HepG2 (cell line): ENCODE data around the gene SCFD2. TPM values are rescaled to one million over a fixed set of nuclear protein-coding genes. Genes with fewer than 3 reads are reported as not detected.

ENCODE experiments used
- ATAC-seq: fragments of 200-7000 bp; cut with Tn5 transposase; 3 replicates; pipeline ENCODE4 v1.9.1; 2020; ENCODE audit warnings: mild to moderate bottlenecking, moderate library complexity
- BruUV-seq: library from RNA; stranded (reverse); fragments of 400-500 nt; replicated peaks from 2 replicates; lab custom pipeline; 2021; lab: Mats Ljungman, UMichigan
- CTCF ChIA-PET: fragments of 300-600 bp; formaldehyde crosslinking; extraction: SDS; loops from one replicate; lab custom pipeline; 2021; ENCODE audit warnings: low total read pairs, inconsistent platforms, low intra/inter-chr PET ratio; lab: Yijun Ruan, JAX
- POLR2A ChIA-PET: fragments of 350-600 bp; sonication (Branson Sonifier 250); formaldehyde crosslinking; loops from one replicate; lab custom pipeline; 2020; ENCODE audit warnings: antibody characterized with exemption, inconsistent platforms; lab: Yijun Ruan, JAX
- DNase-seq: peaks from one replicate; pipeline ENCODE4 v3.0.0-alpha.2; 2015; ENCODE audit warnings: low spot score
- FAIRE-seq: peaks from 3 replicates; lab custom pipeline; 2011; peaks lifted over from hg19 to GRCh38; lab: Jason Lieb, UNC
- H2AFZ ChIP-seq: one replicate; pipeline ENCODE4 v1.6.1; 2011; ENCODE audit warnings: low read length, inconsistent platforms
- H3K27ac ChIP-seq: fragments of 300-600 bp; 3 replicates; pipeline ENCODE4 v1.8.0; 2011; ENCODE audit warnings: mixed run types, mild to moderate bottlenecking, mixed read lengths, low read length, inconsistent platforms; ENCODE audit not compliant: insufficient read depth; ENCODE audit errors: extremely low read length
- H3K27me3 ChIP-seq, 2 experiments: fragments of 200-600 bp in 1 of 2; 2 replicates in 1 of 2; 3 replicates in 1 of 2; pipeline versions ENCODE4 v1.6.0 to v1.8.0; 2011; ENCODE audit warnings: low read length in 2 of 2, mild to moderate bottlenecking in 2 of 2, moderate library complexity in 2 of 2, inconsistent platforms in 1 of 2; ENCODE audit not compliant: insufficient read depth in 2 of 2, control insufficient read depth in 1 of 2
- H3K36me3 ChIP-seq, 2 experiments: fragments of 200-600 bp in 1 of 2; replicated peaks in 1 of 2; 2 replicates in 1 of 2; 3 replicates in 1 of 2; pipeline versions ENCODE4 v1.5.1 to v1.8.0; 2011; ENCODE audit warnings: low read length in 2 of 2, inconsistent platforms in 1 of 2; ENCODE audit not compliant: insufficient read depth in 2 of 2, control insufficient read depth in 1 of 2
- H3K4me1 ChIP-seq: 2 replicates; pipeline ENCODE4 v1.5.1; 2012; ENCODE audit warnings: low read length, inconsistent platforms; ENCODE audit not compliant: insufficient read depth
- H3K4me2 ChIP-seq: 2 replicates; pipeline ENCODE4 v1.6.0; 2011; ENCODE audit warnings: low read depth, low read length, inconsistent platforms
- H3K4me3 ChIP-seq, 3 experiments: fragments of 200-600 bp in 1 of 3; sonication (generic), shearing (Covaris generic) in 1 of 3; replicated peaks in 1 of 3; 2 replicates each; pipeline ENCODE4 v1.5.1; 2011 to 2016; ENCODE audit warnings: low read length in 3 of 3, inconsistent platforms in 2 of 3, low read depth in 2 of 3, mild to moderate bottlenecking in 2 of 3, control low read depth in 1 of 3, mixed read lengths in 1 of 3; ENCODE audit not compliant: insufficient read depth in 1 of 3
- H3K79me2 ChIP-seq: one replicate; pipeline ENCODE4 v1.6.1; 2011; ENCODE audit warnings: low read length, inconsistent platforms; ENCODE audit not compliant: insufficient read depth
- H3K9ac ChIP-seq: 2 replicates; pipeline ENCODE4 v1.6.0; 2011; ENCODE audit warnings: mild to moderate bottlenecking, low read depth, low read length, inconsistent platforms; ENCODE audit not compliant: insufficient read depth
- H3K9me3 ChIP-seq: 2 replicates; pipeline ENCODE4 v1.5.1; 2012; ENCODE audit warnings: mild to moderate bottlenecking, low read length
- H4K20me1 ChIP-seq: 2 replicates; pipeline ENCODE4 v1.6.0; 2011; ENCODE audit warnings: inconsistent platforms, mild to moderate bottlenecking, low read length, moderate library complexity; ENCODE audit not compliant: insufficient read depth
- BORCS8-MEF2B ChIP-seq: sonication (generic); formaldehyde crosslinking; IDR thresholded peaks from 2 replicates; pipeline ENCODE4 v1.8.0; 2022; ENCODE audit warnings: mild to moderate bottlenecking, missing genetic modification reagents
- CC2D1A ChIP-seq: sonication (generic); formaldehyde crosslinking; IDR thresholded peaks from 2 replicates; pipeline ENCODE4 v1.8.1; 2023; ENCODE audit warnings: mild to moderate bottlenecking, missing genetic modification reagents
- HHEX ChIP-seq: IDR thresholded peaks from 2 replicates; pipeline ENCODE4 v1.6.1; 2016; ENCODE audit warnings: control low read depth
- MYNN ChIP-seq: sonication (generic); formaldehyde crosslinking; IDR thresholded peaks from 2 replicates; pipeline ENCODE4 v1.4.0; 2020; ENCODE audit warnings: mild to moderate bottlenecking, low read depth, missing genetic modification reagents
- PRDM15 ChIP-seq: sonication (generic); formaldehyde crosslinking; IDR thresholded peaks from 2 replicates; pipeline ENCODE4 v1.4.0; 2020; ENCODE audit warnings: missing genetic modification reagents
- REL ChIP-seq: sonication (generic); formaldehyde crosslinking; conservative IDR thresholded peaks from 2 replicates; pipeline ENCODE4 v1.8.0; 2022; ENCODE audit warnings: mild to moderate bottlenecking, missing genetic modification reagents, moderate library complexity
- RORA ChIP-seq: sonication (generic); formaldehyde crosslinking; IDR thresholded peaks from 2 replicates; pipeline ENCODE4 v1.5.0; 2020; ENCODE audit warnings: mild to moderate bottlenecking, missing genetic modification reagents, moderate library complexity
- ZFP36L1 ChIP-seq: sonication (generic); formaldehyde crosslinking; IDR thresholded peaks from 2 replicates; pipeline ENCODE4 v1.8.0; 2022; ENCODE audit warnings: mild to moderate bottlenecking, missing genetic modification reagents, moderate library complexity
- ZNF180 ChIP-seq: sonication (generic); formaldehyde crosslinking; IDR thresholded peaks from 2 replicates; pipeline ENCODE4 v1.4.0; 2020; ENCODE audit warnings: low read depth, missing genetic modification reagents, borderline replicate concordance
- ZNF317 ChIP-seq: sonication (generic); formaldehyde crosslinking; IDR thresholded peaks from 2 replicates; pipeline ENCODE4 v1.5.0; 2020; ENCODE audit warnings: mild to moderate bottlenecking, missing genetic modification reagents
- ZNF549 ChIP-seq: sonication (generic); formaldehyde crosslinking; IDR thresholded peaks from 2 replicates; pipeline ENCODE4 v1.5.0; 2020; ENCODE audit warnings: missing genetic modification reagents
- ZNF564 ChIP-seq: sonication (generic); formaldehyde crosslinking; IDR thresholded peaks from 2 replicates; pipeline ENCODE4 v1.8.1; 2023; ENCODE audit warnings: mild to moderate bottlenecking, missing genetic modification reagents
- ZNF616 ChIP-seq: sonication (generic); formaldehyde crosslinking; IDR thresholded peaks from 2 replicates; pipeline ENCODE4 v1.5.0; 2020; ENCODE audit warnings: low read depth, mild to moderate bottlenecking, missing genetic modification reagents
- ZNF704 ChIP-seq: sonication (generic); formaldehyde crosslinking; IDR thresholded peaks from 2 replicates; pipeline ENCODE4 v1.8.1; 2023; ENCODE audit warnings: mild to moderate bottlenecking, inconsistent platforms, moderate library complexity, missing genetic modification reagents, borderline replicate concordance
- ZNF784 ChIP-seq: sonication (generic); formaldehyde crosslinking; IDR thresholded peaks from 2 replicates; pipeline ENCODE4 v1.5.1; 2020; ENCODE audit warnings: missing genetic modification reagents, mild to moderate bottlenecking, borderline replicate concordance
- ZNF841 ChIP-seq: sonication (generic); formaldehyde crosslinking; IDR thresholded peaks from 2 replicates; pipeline ENCODE4 v1.8.1; 2023; ENCODE audit warnings: missing genetic modification reagents, borderline replicate concordance
- ZSCAN29 ChIP-seq: sonication (generic); formaldehyde crosslinking; conservative IDR thresholded peaks from 2 replicates; pipeline ENCODE4 v1.4.0; 2020; ENCODE audit warnings: mild to moderate bottlenecking, missing genetic modification reagents
- WGBS: methylation state at CpG from one replicate; pipeline ENCODE4 v1.1.6; 2017; ENCODE audit warnings: low lambda C conversion rate; 5-methylcytosine and 5-hydroxymethylcytosine counted together
- in situ Hi-C: cut with HindIII; loops from 2 replicates; pipeline ENCODE4 v1.10.0; 2017; ENCODE audit warnings: low pct_unique_long_range_greater_than_20kb; ENCODE audit not compliant: extremely low pct_ligation_motif_present
- intact Hi-C: fragments of 100-400 bp; cut with micrococcal nuclease; formaldehyde crosslinking; loops from one replicate; pipeline ENCODE4 v1.10.0; 2022; ENCODE audit not compliant: unreplicated experiment
- polyA plus RNA-seq, 8 experiments: library from polyadenylated mRNA; depleted of rRNA in 3 of 8; stranded (reverse) in 7 of 8; unstranded in 1 of 8; fragments of >200 nt; fragmentation: Illumina TruSeq in 4 of 8; extraction: Trizol in 4 of 8; gene quantifications; 2 replicates each; pipeline versions ENCODE4 v1.2.1 to v1.2.3, GENCODE V29; 2011 to 2016; ENCODE audit warnings: low read depth in 4 of 8, missing spikeins in 1 of 8, mixed read lengths in 1 of 8; ENCODE audit not compliant: insufficient read depth in 1 of 8
- total RNA-seq, 5 experiments: library from RNA; depleted of rRNA; stranded (reverse); fragments of >200 nt; fragmentation: Illumina TruSeq; extraction: Trizol; gene quantifications; 2 replicates each; pipeline ENCODE4 v1.2.3, GENCODE V29; 2016; ENCODE audit warnings: low read depth in 1 of 5

Gene SCFD2
- total and polyA plus RNA-seq, 2 of the 13 experiments (the other 11 are each of a cell fraction or from before 2014, with no cell fraction given), result 4.6 to 15.6 TPM

GRCh38 chr4:52883183-52883621, 482.7 kb downstream of the SCFD2 start:
- intact Hi-C loops (no loop called here), in situ Hi-C loops (no loop called here)
- H3K4me2 ChIP-seq, result no peak overlapping the region
- DNase-seq, result no peak
- H3K9me3 ChIP-seq, result no peaks in the 10 kb centered on the region
- no peaks in the 10 kb centered on the region for H3K36me3 ChIP-seq
- TF ChIP-seq ZFP36L1 (CRISPR knock-in tag), result no peak
- no peak for TF ChIP-seq ZNF841
- no peak for TF ChIP-seq RORA (CRISPR knock-in tag)
- TF ChIP-seq CC2D1A, result no peak
- no peak for TF ChIP-seq ZNF549
- no peak for TF ChIP-seq ZNF564
- TF ChIP-seq ZNF704, result no peak
- no peak for TF ChIP-seq ZNF180 (CRISPR knock-in tag)
- TF ChIP-seq ZNF317 (CRISPR knock-in tag), result no peak
- TF ChIP-seq MYNN (CRISPR knock-in tag), result no peak
- TF ChIP-seq REL (CRISPR knock-in tag), result no peak
- no peak for TF ChIP-seq HHEX (CRISPR knock-in tag)
- TF ChIP-seq ZNF784 (CRISPR knock-in tag), result no peak
- no peak for TF ChIP-seq BORCS8-MEF2B
- no peak for TF ChIP-seq ZSCAN29 (CRISPR knock-in tag)
- no peak for TF ChIP-seq PRDM15 (CRISPR knock-in tag)
- no peak for TF ChIP-seq ZNF616
- no peaks in the 10 kb centered on the region for H3K4me1 ChIP-seq
- no TSS peak for BruUV-seq
- WGBS, result 66% methylated on average over 4 of the region's 4 CpGs
- ChIA-PET POLR2A (no interaction called here), CTCF (no interaction called here)
- no peak overlapping the region for H3K9ac ChIP-seq
- no peak for FAIRE-seq
- no peak overlapping the region for H3K27ac ChIP-seq
- no peaks in the 10 kb centered on the region for H4K20me1 ChIP-seq
- H3K79me2 ChIP-seq, result no peaks in the 10 kb centered on the region
- H2AFZ ChIP-seq, result no peak overlapping the region
- no peak overlapping the region for H3K4me3 ChIP-seq
- ATAC-seq, result no peak
- no peaks in the 10 kb centered on the region; a peak in 1 of 5 replicates for H3K27me3 ChIP-seq
